Measurements from ENCODE around the gene DNAJC10.
A peak's percentile ranks its signal among the peaks of the same experiment; 100 is the strongest.
"Not testable (repeated sequence)": the region's sequence is repeated elsewhere in the genome, so short reads cannot be mapped to it uniquely, and the experiment has no call there.

DNAJC10 gene

GRCh38 chr2:182715892-182716649, at the start of gene DNAJC10:
Gene DNAJC10, plus strand, starts transcription at chr2:182716257. Its CDS starts 1,830 bp downstream, at chr2:182718087.
- TF ChIP-seq ZNF274 (IDR thresholded peaks at IDR 0.05; ENCODE audit: low read depth, low read length) = no peak
- H3K4me3 ChIP-seq (ENCODE audit: low read length) = peak within 1 kb of the TSS; percentile 86

- no peak overlapping the region for H3K4me3 ChIP-seq (ENCODE audit: low read length)
- TF ChIP-seq ZNF274 (IDR thresholded peaks at IDR 0.05; ENCODE audit: low read depth, low read length) = no peak
Observed at GRCh38 chr2:182666674-182667314, 49.3 kb upstream of the DNAJC10 start.

- TF ChIP-seq ZNF274 (IDR thresholded peaks at IDR 0.05; ENCODE audit: low read depth, low read length) = no peak
- H3K4me3 ChIP-seq (ENCODE audit: low read length) = no peak overlapping the region
Observed at GRCh38 chr2:182667315-182667695, 48.8 kb upstream of the DNAJC10 start.

GRCh38 chr2:182668671-182669070, 47.4 kb upstream of the DNAJC10 start:
- no peak overlapping the region for H3K4me3 ChIP-seq (ENCODE audit: low read length)
- TF ChIP-seq ZNF274 (IDR thresholded peaks at IDR 0.05; ENCODE audit: low read depth, low read length) = no peak

GRCh38 chr2:182672466-182673165, 43.4 kb upstream of the DNAJC10 start:
- no peak overlapping the region for H3K4me3 ChIP-seq (ENCODE audit: low read length)
- no peak for TF ChIP-seq ZNF274 (IDR thresholded peaks at IDR 0.05; ENCODE audit: low read depth, low read length)

- no peak overlapping the region for H3K4me3 ChIP-seq (ENCODE audit: low read length)
- no peak for TF ChIP-seq ZNF274 (IDR thresholded peaks at IDR 0.05; ENCODE audit: low read depth, low read length)
Observed at GRCh38 chr2:182680837-182681236, 35.2 kb upstream of the DNAJC10 start.

GRCh38 chr2:182682210-182682609, 33.8 kb upstream of the DNAJC10 start:
- TF ChIP-seq ZNF274 (IDR thresholded peaks at IDR 0.05; ENCODE audit: low read depth, low read length) = no peak
- H3K4me3 ChIP-seq (ENCODE audit: low read length) = no peak overlapping the region

GRCh38 chr2:182685559-182685958, 30.5 kb upstream of the DNAJC10 start:
- TF ChIP-seq ZNF274 (IDR thresholded peaks at IDR 0.05; ENCODE audit: low read depth, low read length) = no peak
- H3K4me3 ChIP-seq (ENCODE audit: low read length) = no peak overlapping the region

GRCh38 chr2:182686763-182687162, 29.3 kb upstream of the DNAJC10 start:
- not testable (repeated sequence) for H3K4me3 ChIP-seq (ENCODE audit: low read length)

GRCh38 chr2:182694189-182694588, 21.9 kb upstream of the DNAJC10 start:
- no peak for TF ChIP-seq ZNF274 (IDR thresholded peaks at IDR 0.05; ENCODE audit: low read depth, low read length)
- no peak overlapping the region for H3K4me3 ChIP-seq (ENCODE audit: low read length)

- TF ChIP-seq ZNF274 (IDR thresholded peaks at IDR 0.05; ENCODE audit: low read depth, low read length) = no peak
- H3K4me3 ChIP-seq (ENCODE audit: low read length) = no peak overlapping the region
Observed at GRCh38 chr2:182695776-182696175, 20.3 kb upstream of the DNAJC10 start.

GRCh38 chr2:182698671-182699070, 17.4 kb upstream of the DNAJC10 start:
- TF ChIP-seq ZNF274 (IDR thresholded peaks at IDR 0.05; ENCODE audit: low read depth, low read length) = no peak
- H3K4me3 ChIP-seq (ENCODE audit: low read length) = no peak overlapping the region

GRCh38 chr2:182705761-182706160, 10.3 kb upstream of the DNAJC10 start:
- no peak overlapping the region for H3K4me3 ChIP-seq (ENCODE audit: low read length)
- no peak for TF ChIP-seq ZNF274 (IDR thresholded peaks at IDR 0.05; ENCODE audit: low read depth, low read length)

GRCh38 chr2:182706751-182707150, 9.3 kb upstream of the DNAJC10 start:
- H3K4me3 ChIP-seq (ENCODE audit: low read length) = no peak overlapping the region
- no peak for TF ChIP-seq ZNF274 (IDR thresholded peaks at IDR 0.05; ENCODE audit: low read depth, low read length)

GRCh38 chr2:182713601-182714000, 2.5 kb upstream of the DNAJC10 start:
- no peak overlapping the region for H3K4me3 ChIP-seq (ENCODE audit: low read length)
- TF ChIP-seq ZNF274 (IDR thresholded peaks at IDR 0.05; ENCODE audit: low read depth, low read length) = no peak

Measured in GM08714 (cell line).